ENCODE measurements around the gene HSD3B7.

HSD3B7 gene

DNA sequence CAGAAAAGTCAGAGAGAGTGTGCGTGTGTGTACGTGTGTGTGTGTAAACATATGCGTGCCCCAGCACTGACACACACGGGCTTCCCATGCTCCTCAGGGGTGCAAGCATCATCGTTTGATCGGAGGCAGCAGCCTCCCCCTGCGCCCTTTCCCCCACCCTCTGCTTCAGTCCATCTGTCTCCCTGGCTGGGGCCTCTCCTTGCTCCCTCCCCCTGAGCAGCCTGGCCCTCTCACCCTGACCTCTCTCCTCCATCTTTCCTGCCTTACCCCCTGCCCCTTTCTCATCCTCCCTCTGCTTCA is 21.0 kb downstream of the HSD3B7 start:
- no peaks in the 10 kb centered on the region for H3K4me1 ChIP-seq (ENCODE audit: low read length)
- no peak overlapping the region for H3K4me3 ChIP-seq (ENCODE audit: low read length)
- no peaks in the 10 kb centered on the region for H3K9me3 ChIP-seq (replicated peaks; ENCODE audit: insufficient read depth, low read length)
- no peak overlapping the region for H3K27ac ChIP-seq (ENCODE audit: low read length)
- no peaks in the 10 kb centered on the region for H3K9me2 ChIP-seq (replicated peaks; ENCODE audit: insufficient read depth, low read length)
- peaks cover 90% of the 10 kb centered on the region for H3K27me3 ChIP-seq (replicated peaks; ENCODE audit: insufficient read depth, low read length)
- no peaks in the 10 kb centered on the region for H4K20me1 ChIP-seq (ENCODE audit: insufficient read depth, low read length)
- no peaks in the 10 kb centered on the region for H3K36me3 ChIP-seq (replicated peaks; ENCODE audit: insufficient read depth, low read length)
- no peaks in the 10 kb centered on the region for H3K79me2 ChIP-seq (ENCODE audit: low read length)
- H3K4me2 ChIP-seq (ENCODE audit: low read depth, low read length) = no peak overlapping the region
- H3F3A ChIP-seq (ENCODE audit: insufficient read depth, low read length) = no peaks in the 10 kb centered on the region
- no peak overlapping the region for H3K9ac ChIP-seq (ENCODE audit: low read length)
- TF ChIP-seq EZH2phosphoT487 (IDR thresholded peaks at IDR 0.05; ENCODE audit: low read length) (no peak), CTCF (IDR thresholded peaks at IDR 0.05; ENCODE audit: low read length) (no peak), EZH2 (optimal IDR thresholded peaks at IDR 0.05; ENCODE audit: low read depth, low read length) (no peak)
- no peak for DNase-seq
- H2AFZ ChIP-seq (ENCODE audit: low read length) = no peak overlapping the region

GRCh38 chr16:31006589-31006988 is 21.6 kb downstream of the HSD3B7 start:
- Histone ChIP-seq H4K20me1 (ENCODE audit: insufficient read depth, low read length) (no peaks in the 10 kb centered on the region), H3F3A (ENCODE audit: insufficient read depth, low read length) (no peaks in the 10 kb centered on the region), H3K9me2 (replicated peaks; ENCODE audit: insufficient read depth, low read length) (no peaks in the 10 kb centered on the region), H3K9ac (ENCODE audit: low read length) (no peak overlapping the region), H3K27me3 (replicated peaks; ENCODE audit: insufficient read depth, low read length) (peaks cover 91% of the 10 kb centered on the region), H3K4me1 (ENCODE audit: low read length) (no peaks in the 10 kb centered on the region), H3K36me3 (replicated peaks; ENCODE audit: insufficient read depth, low read length) (no peaks in the 10 kb centered on the region), H3K79me2 (ENCODE audit: low read length) (no peaks in the 10 kb centered on the region), H3K4me3 (ENCODE audit: low read length) (no peak overlapping the region), H3K4me2 (ENCODE audit: low read depth, low read length) (no peak overlapping the region), H2AFZ (ENCODE audit: low read length) (no peak overlapping the region), H3K27ac (ENCODE audit: low read length) (no peak overlapping the region), H3K9me3 (replicated peaks; ENCODE audit: insufficient read depth, low read length) (no peaks in the 10 kb centered on the region)
- TF ChIP-seq EZH2phosphoT487 (IDR thresholded peaks at IDR 0.05; ENCODE audit: low read length) = no peak
- no peak for TF ChIP-seq EZH2 (optimal IDR thresholded peaks at IDR 0.05; ENCODE audit: low read depth, low read length)
- no peak for TF ChIP-seq CTCF (IDR thresholded peaks at IDR 0.05; ENCODE audit: low read length)
- no peak for DNase-seq

DNA sequence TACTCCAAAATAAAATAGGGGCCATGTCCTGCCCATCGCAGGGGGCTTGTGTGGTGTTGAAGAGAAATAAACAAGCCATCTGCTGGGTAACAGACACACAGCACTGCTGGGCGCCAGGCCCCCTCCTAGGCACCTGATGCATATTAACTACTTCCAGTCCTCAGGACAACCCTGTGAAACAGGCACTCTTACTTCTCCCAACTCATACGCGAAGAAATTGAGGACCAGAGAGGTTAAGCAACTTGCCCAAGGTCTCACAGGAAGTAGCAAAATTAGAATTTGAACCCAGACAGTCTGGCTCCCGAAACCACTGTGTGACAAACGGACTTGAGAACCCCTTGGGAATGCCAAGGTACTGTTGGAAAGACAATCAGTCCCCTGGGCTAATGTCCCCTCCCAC is 22.7 kb downstream of the HSD3B7 start:
- H3K4me3 ChIP-seq (ENCODE audit: low read length) = no peak overlapping the region
- no peak overlapping the region for H2AFZ ChIP-seq (ENCODE audit: low read length)
- H3K4me1 ChIP-seq (ENCODE audit: low read length) = no peaks in the 10 kb centered on the region
- H3K9me2 ChIP-seq (replicated peaks; ENCODE audit: insufficient read depth, low read length) = no peaks in the 10 kb centered on the region
- no peak for TF ChIP-seq CTCF (IDR thresholded peaks at IDR 0.05; ENCODE audit: low read length)
- DNase-seq = no peak
- peaks cover 89% of the 10 kb centered on the region for H3K27me3 ChIP-seq (replicated peaks; ENCODE audit: insufficient read depth, low read length)
- no peaks in the 10 kb centered on the region for H3K36me3 ChIP-seq (replicated peaks; ENCODE audit: insufficient read depth, low read length)
- H4K20me1 ChIP-seq (ENCODE audit: insufficient read depth, low read length) = no peaks in the 10 kb centered on the region
- no peaks in the 10 kb centered on the region for H3K79me2 ChIP-seq (ENCODE audit: low read length)
- no peak overlapping the region for H3K4me2 ChIP-seq (ENCODE audit: low read depth, low read length)
- H3K27ac ChIP-seq (ENCODE audit: low read length) = no peak overlapping the region
- H3F3A ChIP-seq (ENCODE audit: insufficient read depth, low read length) = no peaks in the 10 kb centered on the region
- H3K9me3 ChIP-seq (replicated peaks; ENCODE audit: insufficient read depth, low read length) = no peaks in the 10 kb centered on the region
- H3K9ac ChIP-seq (ENCODE audit: low read length) = no peak overlapping the region

DNA sequence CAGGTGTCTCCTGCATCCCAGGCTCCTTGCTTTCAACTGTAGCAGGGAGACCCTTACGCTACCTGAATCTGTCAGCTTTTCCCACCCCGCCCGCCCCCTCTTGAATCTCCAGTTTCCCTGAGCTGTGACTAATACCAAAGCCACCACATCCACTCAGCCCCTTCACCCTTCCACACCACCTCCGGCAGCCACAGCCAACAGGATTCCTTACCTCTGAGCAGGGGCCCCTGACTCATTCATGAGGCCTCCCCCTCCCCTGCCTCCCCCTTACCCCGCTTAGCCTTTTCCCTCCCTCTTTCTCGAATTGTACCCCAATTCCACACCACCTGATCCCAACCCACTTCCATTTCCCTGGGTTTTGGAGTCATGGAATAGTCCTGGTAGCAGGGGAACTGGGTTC is 23.1 kb downstream of the HSD3B7 start:
- TF ChIP-seq EZH2 (optimal IDR thresholded peaks at IDR 0.05; ENCODE audit: low read depth, low read length) (no peak), CTCF (IDR thresholded peaks at IDR 0.05; ENCODE audit: low read length) (no peak), EZH2phosphoT487 (IDR thresholded peaks at IDR 0.05; ENCODE audit: low read length) (no peak)
- Histone ChIP-seq H3K4me2 (ENCODE audit: low read depth, low read length) (no peak overlapping the region), H4K20me1 (ENCODE audit: insufficient read depth, low read length) (no peaks in the 10 kb centered on the region), H3K9me3 (replicated peaks; ENCODE audit: insufficient read depth, low read length) (no peaks in the 10 kb centered on the region), H2AFZ (ENCODE audit: low read length) (no peak overlapping the region), H3K9me2 (replicated peaks; ENCODE audit: insufficient read depth, low read length) (no peaks in the 10 kb centered on the region), H3K4me3 (ENCODE audit: low read length) (no peak overlapping the region), H3F3A (ENCODE audit: insufficient read depth, low read length) (no peaks in the 10 kb centered on the region), H3K4me1 (ENCODE audit: low read length) (no peaks in the 10 kb centered on the region), H3K27me3 (replicated peaks; ENCODE audit: insufficient read depth, low read length) (peaks cover 84% of the 10 kb centered on the region), H3K9ac (ENCODE audit: low read length) (no peak overlapping the region), H3K27ac (ENCODE audit: low read length) (no peak overlapping the region), H3K36me3 (replicated peaks; ENCODE audit: insufficient read depth, low read length) (no peaks in the 10 kb centered on the region), H3K79me2 (ENCODE audit: low read length) (no peaks in the 10 kb centered on the region)
- DNase-seq = no peak

Measured in MM.1S (cell line).